ENCODE measurements around the gene ARID5B.

Gene ARID5B

GRCh38 chr10:61904733-61905725, 3.5 kb downstream of the ARID5B start:
- DNase-seq: peak; percentile 65

GRCh38 chr10:61905837-61906561, 4.5 kb downstream of the ARID5B start:
- no peak for DNase-seq

GRCh38 chr10:61906562-61906901, 5.0 kb downstream of the ARID5B start:
- no peak for DNase-seq

DNA sequence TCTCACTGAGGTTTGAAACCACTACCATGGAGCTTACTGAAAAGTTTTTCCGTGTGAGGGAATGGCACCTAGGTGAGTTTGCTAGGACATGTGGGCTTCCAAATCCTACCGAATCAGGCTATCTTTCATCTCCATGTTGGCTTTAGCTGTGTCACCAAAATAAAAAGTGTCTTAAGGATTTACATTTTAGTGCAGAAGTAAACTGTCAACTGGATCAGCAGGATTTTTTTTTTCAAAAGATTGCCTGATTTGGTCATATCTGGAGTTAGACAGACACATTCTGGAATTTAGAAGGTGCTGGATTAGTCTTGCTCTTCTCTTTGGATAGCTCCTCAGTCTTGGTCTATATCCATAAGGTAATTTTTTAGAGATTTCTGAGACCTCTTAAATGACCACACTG, 5.5 kb downstream of the ARID5B start:
- no peak for DNase-seq

- no peak for DNase-seq
These were observed 6.1 kb downstream of the ARID5B start for GRCh38 chr10:61907587-61907986.

- no peak for DNase-seq
These were observed 8.8 kb downstream of the ARID5B start for GRCh38 chr10:61910226-61910805.

DNA sequence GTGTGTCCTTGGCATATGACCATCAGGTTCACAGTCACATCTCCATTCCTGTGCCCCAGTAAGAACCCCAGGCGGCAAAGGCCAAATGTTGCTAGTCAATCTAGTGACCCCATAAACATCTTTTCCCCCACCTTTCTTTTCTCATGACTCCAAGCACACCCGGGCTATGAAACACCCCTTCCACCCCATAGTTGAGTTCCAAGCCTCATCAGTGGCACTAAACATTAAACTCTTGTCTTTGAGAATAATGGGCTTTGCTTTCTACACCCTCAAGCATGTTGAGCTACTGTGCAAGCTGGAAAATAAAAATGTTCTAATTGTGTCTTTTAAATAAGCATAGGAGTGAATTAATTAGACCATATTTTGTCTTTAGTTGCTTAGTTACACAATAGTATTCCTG, 9.4 kb downstream of the ARID5B start:
- DNase-seq: no peak

GRCh38 chr10:61911425-61911824, 9.9 kb downstream of the ARID5B start:
- no peak for DNase-seq

DNA sequence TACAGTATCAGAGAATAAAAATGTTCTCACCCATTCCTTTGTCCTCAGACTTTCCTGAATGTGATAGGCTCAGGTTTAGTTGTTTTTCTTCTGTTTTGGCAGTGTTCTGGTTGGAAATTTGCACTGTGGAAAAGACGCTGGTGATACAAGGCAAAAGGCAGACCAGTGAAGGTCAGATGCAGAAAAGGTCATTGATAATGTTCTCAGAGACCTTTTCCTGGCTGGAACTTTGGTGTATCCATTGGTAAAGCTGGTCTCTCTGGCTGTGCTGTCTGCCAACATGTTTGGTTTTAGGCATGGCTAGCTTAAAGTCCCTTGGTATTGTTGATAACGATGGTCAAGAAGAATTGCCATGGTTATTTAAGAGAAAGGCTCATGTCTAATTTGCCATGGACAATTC, 11.5 kb downstream of the ARID5B start:
- DNase-seq: no peak

DNA sequence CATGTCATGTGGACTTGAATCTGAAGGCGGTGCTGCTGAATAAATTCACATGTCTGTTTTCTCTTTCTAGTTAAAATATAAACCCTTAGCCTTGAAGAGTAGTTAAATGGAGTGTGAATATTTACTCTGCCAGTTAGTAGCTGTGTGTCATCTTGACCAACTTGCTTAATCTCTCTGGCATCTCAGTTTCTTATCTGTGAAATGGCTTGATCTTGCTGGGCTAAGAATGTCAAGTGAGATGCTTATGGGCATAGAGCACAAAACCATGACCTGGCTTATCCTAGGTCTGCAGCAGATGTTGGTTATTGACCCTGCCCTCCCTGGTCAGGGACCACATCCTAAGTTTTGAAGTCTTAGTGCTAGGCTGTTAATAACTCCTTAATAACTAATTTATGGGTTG, 16.6 kb downstream of the ARID5B start:
- no peak for DNase-seq

GRCh38 chr10:61918989-61919388, 17.5 kb downstream of the ARID5B start:
- DNase-seq: no peak

- no peak for DNase-seq
These were observed 18.2 kb downstream of the ARID5B start for GRCh38 chr10:61919646-61920215.

DNA sequence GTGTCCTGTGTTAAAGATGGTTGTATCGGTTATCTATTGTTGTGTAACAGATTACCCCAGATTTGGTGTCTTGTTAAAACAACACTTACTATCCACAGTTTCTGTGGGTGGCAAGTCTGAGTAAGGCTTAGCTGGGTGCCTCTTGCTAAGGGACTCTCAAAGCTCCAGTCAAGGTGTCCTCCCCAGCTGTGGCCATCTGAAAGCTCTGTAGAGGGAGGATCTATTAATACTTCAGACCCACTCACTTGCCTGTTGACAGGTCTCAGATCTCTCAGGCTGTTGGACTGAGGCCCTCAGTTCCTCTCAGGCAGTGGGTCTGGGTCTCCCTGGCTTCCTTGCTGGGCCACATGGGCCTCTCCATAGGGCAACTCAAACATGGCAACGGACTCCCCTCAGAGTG, 19.6 kb downstream of the ARID5B start:
- no peak for DNase-seq

- DNase-seq: no peak
These were observed 21.9 kb downstream of the ARID5B start for GRCh38 chr10:61923210-61923949.

- DNase-seq: no peak
These were observed 22.4 kb downstream of the ARID5B start for GRCh38 chr10:61923950-61924274.

DNA sequence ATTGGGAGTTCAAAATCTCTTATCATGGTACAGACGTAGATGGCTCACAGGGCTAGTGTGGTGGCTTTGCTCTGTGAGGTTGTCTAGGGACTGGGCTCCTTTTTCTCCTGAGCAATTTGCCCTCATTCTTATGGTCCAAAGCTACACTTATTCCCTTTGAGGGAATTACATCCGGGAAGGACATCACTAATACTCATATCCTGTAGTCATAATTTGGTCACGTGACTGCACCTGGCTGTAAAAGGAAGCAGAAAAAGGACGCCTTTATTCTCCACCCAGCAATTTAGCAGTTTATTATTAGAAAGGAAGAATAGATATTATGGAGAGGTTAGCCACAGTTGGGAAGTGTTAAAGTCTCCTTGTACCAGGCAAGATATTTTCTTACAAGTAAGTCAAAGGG, 28.1 kb downstream of the ARID5B start:
- no peak for DNase-seq

- DNase-seq: no peak
These were observed 30.3 kb downstream of the ARID5B start for GRCh38 chr10:61931620-61932332.

DNA sequence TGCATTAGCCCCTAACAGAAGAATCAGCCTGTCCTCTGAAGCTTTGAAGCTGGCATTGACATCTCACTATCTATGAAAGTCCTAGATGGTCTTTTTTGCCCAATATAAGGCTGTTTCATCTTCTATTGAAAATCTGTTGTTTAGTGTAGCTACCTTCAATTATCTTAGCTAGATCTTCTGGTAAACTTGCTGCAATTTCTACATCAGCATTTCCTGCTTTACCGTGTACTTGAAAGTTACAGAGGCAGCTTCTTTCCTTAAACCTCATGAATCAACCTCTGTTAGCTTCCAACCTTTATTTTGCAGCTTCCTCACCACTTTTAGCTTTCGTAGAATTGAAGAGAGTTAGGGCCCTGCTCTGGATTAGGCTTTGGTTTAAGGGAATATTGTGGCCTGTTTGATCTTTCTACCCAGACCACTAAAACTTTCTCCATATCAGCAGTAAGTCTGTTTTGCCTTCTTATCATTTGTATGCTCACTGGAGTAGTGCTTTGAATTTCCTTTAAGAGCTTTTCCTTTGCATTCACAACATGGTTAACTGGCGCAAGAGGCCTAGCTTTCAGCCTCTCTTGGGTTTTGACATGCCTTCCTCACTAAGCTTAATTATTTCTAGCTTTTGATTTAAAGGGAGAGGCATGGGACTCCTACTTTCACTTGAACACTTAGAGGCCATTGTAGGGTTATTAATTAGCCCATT, 32.5 kb downstream of the ARID5B start:
- DNase-seq: peak; percentile 35

DNA sequence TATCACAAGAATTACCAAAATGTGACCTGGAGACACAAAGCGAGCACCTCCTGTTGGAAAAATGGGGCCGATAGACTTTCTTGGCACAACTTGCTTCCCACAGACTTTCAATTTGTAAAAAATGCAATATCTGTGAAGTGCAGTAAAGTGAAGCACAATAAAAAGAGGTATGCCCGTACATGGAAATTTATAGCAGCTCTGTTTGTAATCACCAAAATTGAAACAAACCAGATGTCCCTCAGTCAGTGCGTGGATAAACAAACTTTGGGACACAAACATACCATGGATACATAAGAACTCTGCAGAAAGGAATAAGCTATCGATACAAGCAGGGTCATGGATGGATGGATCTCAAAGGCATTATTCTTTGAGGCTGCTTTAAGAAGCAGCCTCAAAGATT, 33.6 kb downstream of the ARID5B start:
- no peak for DNase-seq

DNA sequence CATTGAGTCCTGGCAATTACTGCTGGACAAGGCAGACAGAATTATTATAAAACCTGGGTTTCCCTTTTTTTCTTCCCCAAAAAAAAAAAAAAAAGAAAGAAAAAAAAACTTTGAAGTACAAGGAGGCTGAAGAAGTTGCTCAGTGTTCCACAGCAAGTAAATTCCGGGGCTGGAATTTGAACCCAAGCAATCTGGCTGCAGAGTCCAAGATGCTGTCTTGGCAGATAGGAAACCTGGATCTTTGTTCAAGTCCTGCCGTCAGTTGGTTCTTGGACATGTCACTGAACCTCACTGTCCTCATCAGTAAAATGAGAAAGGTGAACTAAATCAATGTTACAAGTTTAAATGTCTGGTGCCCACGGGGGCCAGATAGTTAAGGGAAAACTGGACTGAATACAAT, 35.3 kb downstream of the ARID5B start:
- no peak for DNase-seq

- DNase-seq: peak; percentile 30
These were observed 36.3 kb downstream of the ARID5B start for GRCh38 chr10:61937631-61938351.

Data from CD4-positive, alpha-beta T cell treated with Interleukin-17A for 1 hour (primary cell).